ENCODE data around the gene ENG. TPM values are rescaled to one million over a fixed set of nuclear protein-coding genes. Genes with fewer than 3 reads are reported as not detected.

The ENG gene
- total RNA-seq, 1 experiment from 2014 or later: 0.18 TPM

DNA sequence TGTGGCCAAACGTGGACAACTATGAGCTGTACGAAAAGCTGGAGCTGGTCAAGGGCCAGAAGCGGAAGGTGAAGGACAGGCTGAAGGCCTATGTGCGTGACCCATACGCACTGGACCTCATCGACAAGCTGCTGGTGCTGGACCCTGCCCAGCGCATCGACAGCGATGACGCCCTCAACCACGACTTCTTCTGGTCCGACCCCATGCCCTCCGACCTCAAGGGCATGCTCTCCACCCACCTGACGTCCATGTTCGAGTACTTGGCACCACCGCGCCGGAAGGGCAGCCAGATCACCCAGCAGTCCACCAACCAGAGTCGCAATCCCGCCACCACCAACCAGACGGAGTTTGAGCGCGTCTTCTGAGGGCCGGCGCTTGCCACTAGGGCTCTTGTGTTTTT lies 65.3 kb downstream of the ENG start:
- ChIA-PET CTCF (no interaction called here), POLR2A (no interaction called here)
- Histone ChIP-seq H3K9me3 (no peaks in the 10 kb centered on the region), H3K4me3 (ENCODE audit: low read depth, low read length) (no peak overlapping the region), H3K36me3 (ENCODE audit: control insufficient read depth, insufficient read depth, low read length) (peaks cover 9% of the 10 kb centered on the region), H3K4me1 (no peaks in the 10 kb centered on the region), H3K27me3 (replicated peaks; ENCODE audit: control insufficient read depth, insufficient read depth, low read length) (no peaks in the 10 kb centered on the region)
- BruUV-seq (replicated peaks): no TSS peak
- Mint-ChIP-seq H3K9me3 (ENCODE audit: unreplicated experiment) (no peaks in the 10 kb centered on the region), H3K36me3 (ENCODE audit: insufficient read depth, unreplicated experiment) (peaks cover 85% of the 10 kb centered on the region), H3K4me3 (ENCODE audit: unreplicated experiment) (no peak overlapping the region), H3K27me3 (ENCODE audit: insufficient read depth, unreplicated experiment) (no peaks in the 10 kb centered on the region), H3K4me1 (ENCODE audit: low read depth, unreplicated experiment) (no peaks in the 10 kb centered on the region), H3K27ac (ENCODE audit: unreplicated experiment) (no peak overlapping the region)
- DNase-seq: no peak
- intact Hi-C loops (cut with micrococcal nuclease; ENCODE audit: unreplicated experiment): loop anchor here (5.0 to 10.0 kb wide), 2 partner anchors 128 to 284 kb away; partner anchors contain the start of gene ST6GALNAC4
- TF ChIP-seq, protein P1, sequence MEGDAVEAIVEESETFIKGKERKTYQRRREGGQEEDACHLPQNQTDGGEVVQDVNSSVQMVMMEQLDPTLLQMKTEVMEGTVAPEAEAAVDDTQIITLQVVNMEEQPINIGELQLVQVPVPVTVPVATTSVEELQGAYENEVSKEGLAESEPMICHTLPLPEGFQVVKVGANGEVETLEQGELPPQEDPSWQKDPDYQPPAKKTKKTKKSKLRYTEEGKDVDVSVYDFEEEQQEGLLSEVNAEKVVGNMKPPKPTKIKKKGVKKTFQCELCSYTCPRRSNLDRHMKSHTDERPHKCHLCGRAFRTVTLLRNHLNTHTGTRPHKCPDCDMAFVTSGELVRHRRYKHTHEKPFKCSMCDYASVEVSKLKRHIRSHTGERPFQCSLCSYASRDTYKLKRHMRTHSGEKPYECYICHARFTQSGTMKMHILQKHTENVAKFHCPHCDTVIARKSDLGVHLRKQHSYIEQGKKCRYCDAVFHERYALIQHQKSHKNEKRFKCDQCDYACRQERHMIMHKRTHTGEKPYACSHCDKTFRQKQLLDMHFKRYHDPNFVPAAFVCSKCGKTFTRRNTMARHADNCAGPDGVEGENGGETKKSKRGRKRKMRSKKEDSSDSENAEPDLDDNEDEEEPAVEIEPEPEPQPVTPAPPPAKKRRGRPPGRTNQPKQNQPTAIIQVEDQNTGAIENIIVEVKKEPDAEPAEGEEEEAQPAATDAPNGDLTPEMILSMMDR (IDR thresholded peaks at IDR 0.05; ENCODE audit: insufficient read depth in 1 of 2, low read depth in 1 of 2, low read length in 1 of 2, severe bottlenecking in 1 of 2, unreplicated experiment in 1 of 2): no peak

DNA sequence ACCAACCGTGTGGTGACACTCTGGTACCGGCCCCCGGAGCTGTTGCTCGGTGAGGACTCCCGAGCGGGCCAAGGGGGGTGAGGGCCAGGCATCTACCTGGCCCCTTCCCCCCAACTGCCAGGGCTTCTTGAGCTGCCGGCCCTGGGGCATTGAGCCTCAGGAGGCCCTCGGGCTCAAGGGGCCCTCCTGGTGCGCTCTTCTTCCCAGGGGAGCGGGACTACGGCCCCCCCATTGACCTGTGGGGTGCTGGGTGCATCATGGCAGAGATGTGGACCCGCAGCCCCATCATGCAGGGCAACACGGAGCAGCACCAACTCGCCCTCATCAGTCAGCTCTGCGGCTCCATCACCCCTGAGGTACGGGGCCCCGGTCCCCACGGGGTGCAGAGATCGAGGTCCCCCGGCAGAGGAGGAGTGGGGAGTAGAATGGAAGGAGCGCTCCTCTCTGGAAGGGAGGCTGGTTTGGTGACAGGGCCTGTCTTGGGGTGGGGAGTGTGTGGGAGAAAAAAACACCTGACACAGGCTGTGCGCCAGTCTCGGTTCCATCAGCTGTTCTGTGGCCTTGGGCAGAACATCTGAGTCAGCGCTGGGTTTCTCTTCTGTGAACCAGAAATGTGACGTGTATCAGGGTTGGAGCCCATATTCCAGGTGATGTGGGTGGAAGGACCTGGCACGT lies 66.0 kb downstream of the ENG start:
- TF ChIP-seq, protein P1 (IDR thresholded peaks at IDR 0.05; ENCODE audit: insufficient read depth in 1 of 2, low read depth in 1 of 2, low read length in 1 of 2, severe bottlenecking in 1 of 2, unreplicated experiment in 1 of 2): no peak
- H3K4me1 Mint-ChIP-seq (ENCODE audit: low read depth, unreplicated experiment): no peaks in the 10 kb centered on the region
- H3K36me3 Mint-ChIP-seq (ENCODE audit: insufficient read depth, unreplicated experiment): peaks cover 78% of the 10 kb centered on the region
- no peaks in the 10 kb centered on the region for H3K4me1 ChIP-seq
- intact Hi-C loops (cut with micrococcal nuclease; ENCODE audit: unreplicated experiment): loop anchor here (5.0 to 10.0 kb wide), 2 partner anchors 129 to 284 kb away; partner anchors contain the start of gene ST6GALNAC4
- CTCF ChIA-PET: no interaction called here
- no peaks in the 10 kb centered on the region for H3K27me3 ChIP-seq (replicated peaks; ENCODE audit: control insufficient read depth, insufficient read depth, low read length)
- H3K27me3 Mint-ChIP-seq (ENCODE audit: insufficient read depth, unreplicated experiment): no peaks in the 10 kb centered on the region
- no peak overlapping the region for H3K27ac Mint-ChIP-seq (ENCODE audit: unreplicated experiment)
- H3K36me3 ChIP-seq (ENCODE audit: control insufficient read depth, insufficient read depth, low read length): peaks cover 9% of the 10 kb centered on the region
- BruUV-seq (replicated peaks): no TSS peak
- no peak overlapping the region for H3K4me3 ChIP-seq (ENCODE audit: low read depth, low read length)
- no peak overlapping the region for H3K4me3 Mint-ChIP-seq (ENCODE audit: unreplicated experiment)
- no peaks in the 10 kb centered on the region for H3K9me3 Mint-ChIP-seq (ENCODE audit: unreplicated experiment)
- H3K9me3 ChIP-seq: no peaks in the 10 kb centered on the region
- no peak for DNase-seq
- POLR2A ChIA-PET: no interaction called here

DNA sequence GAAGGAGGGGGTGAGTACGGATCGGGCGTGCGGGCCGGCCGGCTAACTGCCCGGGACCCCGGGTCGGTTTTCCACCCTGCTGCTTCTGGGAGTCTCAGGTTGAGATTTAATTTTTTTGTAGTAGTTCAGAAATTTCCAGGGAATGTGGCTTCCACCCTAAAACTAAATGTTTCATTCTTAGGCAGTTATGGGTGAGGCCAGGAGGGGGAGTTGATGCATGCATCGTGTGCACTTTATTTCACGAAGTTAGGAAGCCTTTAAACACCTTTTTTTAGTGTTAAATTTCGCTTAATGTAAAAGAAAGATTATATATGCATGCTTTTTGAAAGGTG lies 67.7 kb downstream of the ENG start:
- Histone ChIP-seq H3K9me3 (no peaks in the 10 kb centered on the region), H3K27me3 (replicated peaks; ENCODE audit: control insufficient read depth, insufficient read depth, low read length) (no peaks in the 10 kb centered on the region), H3K4me1 (no peaks in the 10 kb centered on the region), H3K36me3 (ENCODE audit: control insufficient read depth, insufficient read depth, low read length) (peaks cover 8% of the 10 kb centered on the region), H3K4me3 (ENCODE audit: low read depth, low read length) (peak overlapping the region; percentile 94)
- TF ChIP-seq, protein P1 (IDR thresholded peaks at IDR 0.05; ENCODE audit: insufficient read depth in 1 of 2, low read depth in 1 of 2, low read length in 1 of 2, severe bottlenecking in 1 of 2, unreplicated experiment in 1 of 2): peak in 1 of 2 experiments; percentile 11
- intact Hi-C loops (cut with micrococcal nuclease; ENCODE audit: unreplicated experiment): loop anchor here (1.0 to 10.0 kb wide), 3 partner anchors 84 to 282 kb away; partner anchors contain the start of gene ST6GALNAC4
- DNase-seq: no peak
- no peaks in the 10 kb centered on the region for H3K9me3 Mint-ChIP-seq (ENCODE audit: unreplicated experiment)
- peak overlapping the region; percentile 90 for H3K27ac Mint-ChIP-seq (ENCODE audit: unreplicated experiment)
- BruUV-seq (replicated peaks): no TSS peak
- peak overlapping the region; percentile 98 for H3K4me3 Mint-ChIP-seq (ENCODE audit: unreplicated experiment)
- H3K4me1 Mint-ChIP-seq (ENCODE audit: low read depth, unreplicated experiment): no peaks in the 10 kb centered on the region
- H3K27me3 Mint-ChIP-seq (ENCODE audit: insufficient read depth, unreplicated experiment): no peaks in the 10 kb centered on the region
- CTCF ChIA-PET: no interaction called here
- H3K36me3 Mint-ChIP-seq (ENCODE audit: insufficient read depth, unreplicated experiment): peaks cover 61% of the 10 kb centered on the region
- POLR2A ChIA-PET: no interaction called here

Measured in Caco-2 (cell line).